ENCODE data around the gene TRIM29.

- TF ChIP-seq CTCF (IDR thresholded peaks at IDR 0.05) (no peak), POLR2AphosphoS5 (IDR thresholded peaks at IDR 0.05; ENCODE audit: insufficient read depth in 1 of 2, low read depth in 1 of 2) (no peak), POLR2A (IDR thresholded peaks at IDR 0.05) (no peak)
Measured at GRCh38 chr11:120108785-120109168, 29.1 kb downstream of the TRIM29 start.
